Putamen (tissue), 1 donor: ENCODE data around the gene DHRS1.

Experiments
- DNase-seq: peaks from one replicate; pipeline ENCODE4 v3.0.0-alpha.2; 2016; ENCODE audit warnings: low spot score

Gene DHRS1

GRCh38 chr14:24309538-24310264, 10.1 kb upstream of the DHRS1 start, which contains the start of gene LTB4R2:
LTB4R2 (plus strand) TSS chr14:24310140; CDS start chr14:24310665, 525 bp downstream.
- no peak for DNase-seq

GRCh38 chr14:24308342-24309124, 9.0 kb upstream of the DHRS1 start:
- no peak for DNase-seq

GRCh38 chr14:24307575-24308341, 8.2 kb upstream of the DHRS1 start, which contains the start of gene CIDEB:
CIDEB (minus strand) TSS chr14:24307977; CDS start chr14:24307858, 119 bp downstream.
- no peak for DNase-seq

- no peak for DNase-seq
Observed at GRCh38 chr14:24307156-24307574, 7.6 kb upstream of the DHRS1 start.

- DNase-seq = no peak
Observed at GRCh38 chr14:24304019-24304387, 4.4 kb upstream of the DHRS1 start.

DNA sequence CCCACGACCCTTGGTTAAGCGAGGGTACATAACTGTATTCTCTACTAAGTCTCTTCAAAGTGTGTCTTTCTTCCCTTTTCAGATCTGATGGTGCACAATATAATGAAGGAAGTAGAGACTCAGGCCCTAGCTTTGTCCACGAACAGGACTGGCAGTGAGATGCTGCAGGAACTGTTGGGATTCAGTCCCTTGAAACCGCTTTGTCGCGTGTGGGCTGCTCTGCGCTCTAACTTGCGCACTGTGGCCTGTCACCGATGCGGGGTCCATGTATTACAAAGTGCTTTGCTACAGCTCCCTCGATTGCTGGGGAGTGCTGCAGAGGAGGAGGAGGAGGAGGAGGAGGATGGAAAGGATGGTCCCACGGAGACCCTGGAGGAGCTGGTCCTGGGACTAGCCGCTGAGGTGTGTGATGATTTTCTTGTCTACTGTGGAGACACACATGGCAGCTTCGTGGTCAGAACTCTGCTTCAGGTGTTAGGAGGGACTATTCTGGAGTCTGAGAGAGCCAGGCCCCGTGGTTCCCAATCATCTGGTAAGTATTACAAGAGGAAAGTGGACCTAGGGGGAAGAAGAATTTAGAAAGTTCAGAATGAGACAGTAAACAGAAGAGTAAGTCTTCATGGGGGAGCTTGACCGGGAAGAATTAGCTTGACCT, 873 bp upstream of the DHRS1 start:
- no peak for DNase-seq

- DNase-seq = no peak
Observed at GRCh38 chr14:24298892-24299254, 707 bp downstream of the DHRS1 start.

DNA sequence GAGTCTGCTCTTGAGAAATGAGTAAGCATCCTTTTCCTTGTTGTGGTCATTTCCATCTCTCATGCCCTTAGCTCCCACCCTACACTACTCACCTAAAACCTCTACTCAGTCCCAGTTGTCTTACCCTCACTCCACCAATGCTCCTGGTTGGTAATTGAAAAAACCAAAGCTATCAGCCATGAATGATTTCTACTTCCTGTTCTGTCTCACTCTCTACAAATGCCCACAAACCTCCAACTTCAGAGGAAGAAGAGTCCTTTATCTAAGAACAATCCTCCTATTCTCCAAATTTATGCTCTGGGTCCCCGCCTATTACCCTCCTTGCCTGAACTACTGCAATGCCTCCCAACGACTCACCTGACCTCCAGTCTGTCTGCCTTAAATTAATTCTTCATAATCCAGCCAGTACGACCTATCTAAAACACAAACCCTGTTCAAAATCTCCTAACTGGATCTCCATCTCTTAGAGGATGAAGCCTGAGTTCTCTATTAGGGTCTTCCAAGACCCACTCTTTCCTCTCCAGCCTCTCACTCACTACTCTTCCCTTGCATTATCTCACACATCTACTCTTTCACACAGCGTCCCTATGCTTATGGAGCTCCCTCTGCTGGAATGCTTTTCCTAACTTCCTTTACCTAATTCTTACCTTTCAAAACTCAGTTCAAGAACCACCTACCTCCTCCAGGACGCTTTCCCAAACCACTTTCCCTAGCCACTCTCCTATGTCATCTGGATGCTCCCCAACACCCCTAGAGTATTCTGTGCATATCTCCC, 2.2 kb downstream of the DHRS1 start:
- DNase-seq = no peak

DNA sequence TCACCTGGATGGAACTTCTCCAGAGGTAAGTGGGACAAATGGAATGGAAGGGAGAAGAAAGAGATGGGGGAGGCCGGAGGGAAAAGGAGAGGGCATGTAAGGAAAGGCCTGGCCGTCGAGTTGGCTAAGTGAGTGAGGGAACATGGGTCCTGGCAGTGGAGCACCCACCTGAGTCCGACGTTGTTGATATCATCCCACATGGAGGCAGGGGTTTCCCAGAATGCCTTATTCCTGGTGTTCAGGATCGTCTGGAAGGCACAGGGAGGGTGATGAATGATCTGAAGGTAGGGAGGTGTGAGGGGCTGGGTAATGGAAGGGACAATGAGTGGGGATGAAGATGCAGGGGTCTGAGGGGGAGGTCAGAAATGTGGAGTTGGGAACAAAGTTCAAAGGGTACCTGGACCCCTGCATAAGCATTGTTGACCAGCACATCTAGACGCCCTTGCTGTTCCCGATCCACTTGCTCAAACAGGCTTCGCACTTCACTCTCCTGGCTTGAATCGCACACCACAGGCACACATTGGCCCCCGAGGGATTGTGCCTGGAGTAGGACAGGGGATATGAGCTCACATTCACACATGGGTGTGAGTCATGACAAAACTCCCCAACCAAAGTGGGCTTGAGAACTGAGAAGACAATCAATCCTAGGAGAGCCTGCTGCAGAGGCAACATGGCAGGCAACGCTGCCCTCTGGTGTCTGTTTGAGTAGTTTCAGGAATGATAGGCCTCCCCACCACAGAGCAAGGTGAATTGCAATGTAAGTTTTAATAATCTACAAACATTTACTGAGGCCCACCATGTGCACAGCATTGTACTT, 3.0 kb downstream of the DHRS1 start:
- no peak for DNase-seq

DNA sequence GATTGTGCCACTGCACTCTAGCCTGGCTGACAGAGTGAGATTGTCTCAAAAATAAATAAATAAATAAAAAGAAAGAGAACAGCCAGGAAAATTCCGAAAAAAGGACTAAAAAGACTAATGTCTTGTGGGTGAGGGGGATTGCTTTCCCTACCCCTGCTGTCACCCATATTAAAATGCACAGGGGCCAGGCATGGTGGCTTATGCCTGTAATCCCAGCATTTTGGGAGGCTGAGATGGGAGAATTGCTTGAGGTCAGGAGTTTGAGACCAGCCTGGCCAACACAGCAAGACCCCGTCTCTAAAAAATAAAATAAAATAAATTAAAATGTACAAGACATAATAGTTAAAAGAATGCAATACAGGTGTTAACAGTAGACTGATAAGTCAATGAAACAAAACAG, 6.1 kb downstream of the DHRS1 start:
- no peak for DNase-seq

- no peak for DNase-seq
Observed at GRCh38 chr14:24292118-24292807, 7.3 kb downstream of the DHRS1 start.

- DNase-seq = no peak
Observed at GRCh38 chr14:24291446-24292117, 8.0 kb downstream of the DHRS1 start.

- DNase-seq = no peak
Observed at GRCh38 chr14:24290746-24291145, 8.8 kb downstream of the DHRS1 start.

DNA sequence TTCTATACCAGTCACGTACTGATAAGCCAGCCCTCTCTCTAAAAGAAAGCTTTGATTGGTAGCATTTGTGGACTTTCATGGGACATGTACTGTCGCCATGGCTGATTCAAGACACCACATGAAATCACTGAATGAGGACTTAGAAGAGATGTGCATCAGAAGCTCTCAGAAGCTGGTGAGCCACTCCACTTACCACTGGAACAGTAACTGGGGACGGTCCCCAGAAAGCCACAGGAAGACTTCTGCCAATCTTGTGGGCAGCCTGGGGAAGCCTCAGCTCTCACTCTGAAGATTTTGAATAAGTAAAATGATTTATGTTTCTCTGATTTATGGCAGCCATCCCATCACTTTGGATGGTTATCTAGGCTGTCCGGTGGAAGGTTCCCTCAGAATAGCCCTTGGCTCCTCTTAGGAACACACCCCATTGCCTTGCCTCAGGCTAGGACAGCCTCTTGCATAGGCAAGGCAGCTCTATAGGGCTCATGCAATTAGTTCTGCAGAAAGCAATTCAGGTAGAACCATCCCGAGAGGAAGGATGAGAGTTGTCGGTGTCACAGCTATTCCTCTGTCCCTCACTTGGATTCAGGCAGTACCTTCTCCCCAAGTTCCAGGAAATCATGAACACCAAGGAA, 9.8 kb downstream of the DHRS1 start:
- DNase-seq = no peak

- no peak for DNase-seq
Observed at GRCh38 chr14:24286996-24287395, 12.6 kb downstream of the DHRS1 start.

GRCh38 chr14:24285351-24285750, 14.2 kb downstream of the DHRS1 start:
- no peak for DNase-seq

GRCh38 chr14:24284501-24285035, 15.0 kb downstream of the DHRS1 start:
- no peak for DNase-seq

DNA sequence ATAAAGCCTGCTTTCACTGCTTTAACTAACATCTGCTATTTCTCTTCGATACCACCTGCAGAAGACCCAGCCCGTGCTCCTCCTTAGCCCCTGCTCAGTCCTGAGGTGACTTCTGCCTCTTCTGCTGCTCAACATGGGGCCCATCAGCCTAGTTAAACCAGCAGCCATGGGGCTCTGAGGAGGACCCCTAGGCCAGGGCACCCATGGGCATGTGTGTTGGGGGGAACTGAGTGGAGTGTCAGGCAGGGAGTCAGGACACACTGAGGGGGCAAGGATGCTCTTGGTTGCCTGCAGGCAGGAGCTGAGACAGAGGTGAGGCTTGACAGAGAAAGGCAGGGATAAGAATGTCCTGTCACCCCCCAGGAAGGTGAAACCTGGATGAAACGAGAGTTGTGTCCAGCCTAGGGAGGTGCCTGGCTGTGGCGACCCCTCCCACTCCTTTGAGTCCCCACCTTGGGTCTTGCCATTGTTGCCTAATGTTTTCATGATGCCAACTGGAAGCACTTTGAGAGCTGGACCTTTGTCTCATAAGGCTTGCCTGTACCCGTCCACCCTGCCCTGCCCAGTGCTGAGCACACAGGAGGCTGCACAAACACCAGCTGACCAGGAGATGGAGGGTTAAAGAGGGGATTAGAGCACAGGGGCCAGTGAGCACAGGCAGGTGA, 15.7 kb downstream of the DHRS1 start:
- DNase-seq = no peak
